ENCODE data around the gene DMRT1. TPM values are rescaled to one million over a fixed set of nuclear protein-coding genes. Genes with fewer than 3 reads are reported as not detected.
A peak's percentile ranks its signal among the peaks of the same experiment; 100 is the strongest.

DMRT1 gene
- under 1 TPM in 1 of 2 experiments, not detected in 1; 0.21 TPM for total RNA-seq

GRCh38 chr9:841371-842209 is at the start of gene DMRT1:
DMRT1 (plus strand) TSS chr9:841697; CDS start chr9:841839, 142 bp downstream.
- peaks cover 65% of the 10 kb centered on the region for H3K27me3 Mint-ChIP-seq
- CTCF ChIA-PET: no interaction called here
- H3K4me1 Mint-ChIP-seq: peaks cover 2% of the 10 kb centered on the region
- DNase-seq (no peak), ATAC-seq (no peak)
- H3K4me3 Mint-ChIP-seq: no peak within 1 kb of the TSS
- H3K27ac Mint-ChIP-seq: no peak within 1 kb of the TSS
- H3K9me3 Mint-ChIP-seq (ENCODE audit: low read depth): no peaks in the 10 kb centered on the region
- no peaks in the 10 kb centered on the region for H3K36me3 Mint-ChIP-seq

- Mint-ChIP-seq H3K9me3 (ENCODE audit: low read depth) (no peaks in the 10 kb centered on the region), H3K4me3 (no peak overlapping the region), H3K27ac (no peak overlapping the region), H3K27me3 (peaks cover 13% of the 10 kb centered on the region), H3K36me3 (no peaks in the 10 kb centered on the region), H3K4me1 (no peaks in the 10 kb centered on the region)
- DNase-seq (no peak), ATAC-seq (no peak)
- CTCF ChIA-PET: no interaction called here
Measured at GRCh38 chr9:792331-793260, 48.9 kb upstream of the DMRT1 start.

- H3K9me3 Mint-ChIP-seq (ENCODE audit: low read depth): no peaks in the 10 kb centered on the region
- H3K27ac Mint-ChIP-seq: no peak overlapping the region
- H3K36me3 Mint-ChIP-seq: no peaks in the 10 kb centered on the region
- no peak overlapping the region for H3K4me3 Mint-ChIP-seq
- no peak for ATAC-seq
- CTCF ChIA-PET: no interaction called here
- H3K4me1 Mint-ChIP-seq: no peaks in the 10 kb centered on the region
- H3K27me3 Mint-ChIP-seq: peaks cover 13% of the 10 kb centered on the region
- DNase-seq: no peak
Measured at GRCh38 chr9:794386-794785, 47.1 kb upstream of the DMRT1 start.

- DNase-seq: no peak
- Mint-ChIP-seq H3K9me3 (ENCODE audit: low read depth) (no peaks in the 10 kb centered on the region), H3K4me3 (no peak overlapping the region), H3K27ac (no peak overlapping the region), H3K27me3 (peaks cover 13% of the 10 kb centered on the region), H3K36me3 (no peaks in the 10 kb centered on the region), H3K4me1 (peaks cover 5% of the 10 kb centered on the region)
- ATAC-seq: no peak
- CTCF ChIA-PET: no interaction called here
Measured at GRCh38 chr9:795869-796268, 45.6 kb upstream of the DMRT1 start.

- H3K27ac Mint-ChIP-seq: no peak overlapping the region
- DNase-seq (no peak), ATAC-seq (no peak)
- H3K36me3 Mint-ChIP-seq: no peaks in the 10 kb centered on the region
- peaks cover 10% of the 10 kb centered on the region for H3K4me1 Mint-ChIP-seq
- CTCF ChIA-PET: no interaction called here
- H3K4me3 Mint-ChIP-seq: no peak overlapping the region
- peaks cover 38% of the 10 kb centered on the region for H3K27me3 Mint-ChIP-seq
- H3K9me3 Mint-ChIP-seq (ENCODE audit: low read depth): no peaks in the 10 kb centered on the region
Measured at GRCh38 chr9:800591-801150, 40.8 kb upstream of the DMRT1 start.

- H3K27me3 Mint-ChIP-seq: peaks cover 39% of the 10 kb centered on the region
- H3K27ac Mint-ChIP-seq: no peak overlapping the region
- H3K4me1 Mint-ChIP-seq: peaks cover 10% of the 10 kb centered on the region
- H3K4me3 Mint-ChIP-seq: no peak overlapping the region
- no peaks in the 10 kb centered on the region for H3K36me3 Mint-ChIP-seq
- ATAC-seq (no peak), DNase-seq (no peak)
- CTCF ChIA-PET: no interaction called here
- no peaks in the 10 kb centered on the region for H3K9me3 Mint-ChIP-seq (ENCODE audit: low read depth)
Measured at GRCh38 chr9:801399-802071, 40.0 kb upstream of the DMRT1 start.

- CTCF ChIA-PET: interaction anchor here (1.4 kb wide), 1 partner anchor 189 kb away, joined by 7 read pairs; no protein-coding TSS in a partner anchor
- H3K4me3 Mint-ChIP-seq: no peak overlapping the region
Measured at GRCh38 chr9:804026-804425, 37.5 kb upstream of the DMRT1 start.

GRCh38 chr9:805151-805550 is 36.3 kb upstream of the DMRT1 start:
- H3K4me1 Mint-ChIP-seq: peaks cover 10% of the 10 kb centered on the region
- DNase-seq (no peak), ATAC-seq (no peak)
- H3K9me3 Mint-ChIP-seq (ENCODE audit: low read depth): peaks cover 2% of the 10 kb centered on the region
- CTCF ChIA-PET: interaction anchor here (0.7 kb wide), 2 partner anchors 19 to 58 kb away, joined by 3 to 4 read pairs; no protein-coding TSS in a partner anchor
- H3K27me3 Mint-ChIP-seq: peaks cover 42% of the 10 kb centered on the region
- H3K27ac Mint-ChIP-seq: no peak overlapping the region
- no peak overlapping the region for H3K4me3 Mint-ChIP-seq
- no peaks in the 10 kb centered on the region for H3K36me3 Mint-ChIP-seq

More at GRCh38 chr9:804026-804425, 37.5 kb upstream of the DMRT1 start:
- no peaks in the 10 kb centered on the region for H3K36me3 Mint-ChIP-seq
- H3K9me3 Mint-ChIP-seq (ENCODE audit: low read depth): peaks cover 2% of the 10 kb centered on the region
- DNase-seq (no peak), ATAC-seq (no peak)
- H3K27ac Mint-ChIP-seq: no peak overlapping the region
- H3K4me1 Mint-ChIP-seq: peaks cover 10% of the 10 kb centered on the region
- H3K27me3 Mint-ChIP-seq: peaks cover 42% of the 10 kb centered on the region

- ATAC-seq (peak; percentile 46), DNase-seq (no peak)
- CTCF ChIA-PET: interaction anchor here (0.8 to 1.2 kb wide), 6 partner anchors 27 to 204 kb away, joined by 3 read pairs; no protein-coding TSS in a partner anchor
- Mint-ChIP-seq H3K4me1 (no peaks in the 10 kb centered on the region), H3K27ac (no peak overlapping the region), H3K4me3 (no peak overlapping the region), H3K9me3 (ENCODE audit: low read depth) (peaks cover 2% of the 10 kb centered on the region), H3K36me3 (no peaks in the 10 kb centered on the region), H3K27me3 (peaks cover 39% of the 10 kb centered on the region)
Measured at GRCh38 chr9:806285-807156, 35.0 kb upstream of the DMRT1 start.

- CTCF ChIA-PET: interaction anchor here (0.9 kb wide), 1 partner anchor 198 kb away, joined by 3 read pairs; no protein-coding TSS in a partner anchor
- Mint-ChIP-seq H3K36me3 (no peaks in the 10 kb centered on the region), H3K4me3 (no peak overlapping the region), H3K27ac (no peak overlapping the region), H3K9me3 (ENCODE audit: low read depth) (peaks cover 2% of the 10 kb centered on the region), H3K4me1 (no peaks in the 10 kb centered on the region), H3K27me3 (peaks cover 3% of the 10 kb centered on the region)
- no peak for DNase-seq
- ATAC-seq: no peak
Measured at GRCh38 chr9:811106-811531, 30.4 kb upstream of the DMRT1 start.

- DNase-seq (no peak), ATAC-seq (no peak)
- no peaks in the 10 kb centered on the region for H3K4me1 Mint-ChIP-seq
- CTCF ChIA-PET: no interaction called here
- H3K27me3 Mint-ChIP-seq: peaks cover 6% of the 10 kb centered on the region
- H3K4me3 Mint-ChIP-seq: no peak overlapping the region
- H3K36me3 Mint-ChIP-seq: no peaks in the 10 kb centered on the region
- H3K27ac Mint-ChIP-seq: no peak overlapping the region
- no peaks in the 10 kb centered on the region for H3K9me3 Mint-ChIP-seq (ENCODE audit: low read depth)
Measured at GRCh38 chr9:818958-819357, 22.5 kb upstream of the DMRT1 start.
